GM19452 (cell line): ENCODE measurements around the gene WDR4.
"Not testable (repeated sequence)": the region's sequence is repeated elsewhere in the genome, so short reads cannot be mapped to it uniquely, and the experiment has no call there.

Experiments
- ATAC-seq: cut with Tn5 transposase; IDR thresholded peaks from one replicate; pipeline ENCODE4 v1.9.1; 2021; ENCODE audit not compliant: unreplicated experiment

The WDR4 gene

DNA sequence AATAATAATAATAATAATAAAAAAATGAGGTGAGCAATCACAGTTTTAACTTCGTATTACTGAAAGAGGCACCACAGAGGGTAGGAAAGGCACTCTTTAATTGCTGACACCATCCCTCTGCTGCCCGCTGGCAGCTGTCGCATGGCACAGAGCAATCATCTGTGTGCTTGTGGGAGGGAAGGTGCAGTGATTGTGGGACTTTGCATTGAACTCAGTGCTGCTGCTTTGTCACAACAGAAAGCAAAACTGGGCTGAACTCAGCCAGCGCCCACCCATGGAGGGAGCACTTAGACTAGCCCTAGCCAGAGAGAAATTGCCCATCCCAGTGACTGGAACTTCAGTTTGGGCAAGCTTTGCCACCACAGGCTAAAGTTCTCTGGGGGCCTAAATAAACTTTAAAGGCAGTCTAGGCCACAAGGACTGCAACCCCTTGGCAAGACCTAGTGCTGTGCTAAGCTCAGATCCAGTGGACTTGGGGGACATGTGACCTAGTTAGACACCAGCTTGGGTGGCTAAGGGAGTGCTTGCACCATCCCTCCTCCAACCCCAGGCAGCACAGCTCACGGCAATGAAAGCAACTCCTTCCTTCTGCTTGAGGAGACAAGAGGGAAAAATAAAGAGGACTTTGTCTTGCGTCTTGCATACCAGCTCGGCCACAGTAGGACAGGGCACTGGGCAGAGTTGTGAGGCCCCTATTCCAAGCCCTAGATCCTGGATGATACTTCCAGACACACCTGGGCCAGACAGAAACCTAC lies 59.3 kb downstream of the WDR4 start:
- no peak for ATAC-seq

DNA sequence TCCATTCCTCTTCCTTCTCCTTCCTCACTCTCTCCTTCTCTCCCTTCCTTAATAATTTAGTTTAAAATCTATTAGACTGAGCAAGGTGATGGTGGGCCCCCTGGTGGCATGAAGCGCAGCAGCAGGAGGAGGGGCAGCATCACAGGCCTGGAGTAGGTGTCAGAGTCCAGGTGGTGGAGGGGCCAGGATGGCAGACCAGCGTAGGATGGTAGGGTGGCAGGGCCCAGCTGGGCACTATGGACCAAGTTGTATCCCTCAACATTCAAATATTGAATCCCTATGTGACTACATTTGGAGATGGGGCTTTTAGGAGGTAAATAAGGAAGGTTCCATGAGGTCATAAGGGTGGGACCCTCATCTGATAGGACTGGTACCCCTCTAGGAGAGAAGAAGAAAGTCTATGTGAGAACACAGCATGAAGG lies 61.0 kb downstream of the WDR4 start:
- no peak for ATAC-seq

DNA sequence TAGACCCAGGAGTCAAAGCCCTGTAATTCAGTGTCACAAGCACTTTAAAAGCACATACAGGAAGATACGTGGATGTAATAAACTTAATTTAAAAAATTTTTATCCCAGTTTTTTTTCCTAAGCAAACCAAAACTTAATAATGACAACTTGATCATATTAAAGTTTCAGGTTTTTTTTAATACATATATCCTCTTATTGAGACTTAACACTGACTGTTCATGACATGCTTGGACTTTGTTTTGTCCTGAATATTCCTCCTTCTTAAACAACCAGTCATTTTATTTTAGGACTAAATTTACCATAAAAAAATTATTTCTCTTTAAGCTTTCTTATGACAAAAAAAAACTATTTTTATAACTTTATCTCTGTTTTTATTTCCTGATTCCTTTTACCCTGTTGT lies 64.1 kb downstream of the WDR4 start:
- no peak for ATAC-seq

DNA sequence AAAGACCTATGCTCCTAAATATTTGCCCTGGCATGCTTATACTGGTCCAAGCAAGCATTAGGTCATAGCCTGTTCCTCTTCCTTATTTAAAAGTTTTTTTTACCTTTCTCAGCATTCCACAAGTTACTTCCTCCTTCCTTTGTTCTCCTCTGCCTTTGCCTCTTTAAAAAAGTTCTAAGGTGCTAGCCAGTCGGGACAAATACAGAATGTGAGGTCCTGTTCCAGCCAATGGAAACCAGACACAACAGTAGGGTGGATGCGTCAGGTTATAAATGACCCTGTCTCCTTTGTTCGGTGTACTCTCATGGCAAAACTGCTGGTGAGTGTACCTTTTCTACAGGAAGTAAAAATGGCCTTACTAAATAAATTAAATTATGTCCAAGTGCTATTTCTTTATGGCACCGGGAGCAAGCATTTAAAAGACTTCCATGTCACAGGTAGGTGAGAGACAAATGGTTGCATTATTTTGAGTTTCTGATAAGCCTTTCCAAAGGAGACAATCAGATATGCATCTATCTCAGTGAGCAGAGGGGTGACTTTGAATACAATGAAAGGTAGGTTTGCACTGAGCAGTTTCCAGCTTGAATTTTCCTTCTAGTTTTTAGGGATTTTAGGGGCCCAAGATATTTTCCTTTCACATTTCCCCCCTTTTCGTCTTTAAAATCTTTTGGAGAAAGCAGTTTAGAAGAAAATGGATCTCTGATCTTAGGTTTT lies 66.7 kb downstream of the WDR4 start:
- ATAC-seq = not testable (repeated sequence)

DNA sequence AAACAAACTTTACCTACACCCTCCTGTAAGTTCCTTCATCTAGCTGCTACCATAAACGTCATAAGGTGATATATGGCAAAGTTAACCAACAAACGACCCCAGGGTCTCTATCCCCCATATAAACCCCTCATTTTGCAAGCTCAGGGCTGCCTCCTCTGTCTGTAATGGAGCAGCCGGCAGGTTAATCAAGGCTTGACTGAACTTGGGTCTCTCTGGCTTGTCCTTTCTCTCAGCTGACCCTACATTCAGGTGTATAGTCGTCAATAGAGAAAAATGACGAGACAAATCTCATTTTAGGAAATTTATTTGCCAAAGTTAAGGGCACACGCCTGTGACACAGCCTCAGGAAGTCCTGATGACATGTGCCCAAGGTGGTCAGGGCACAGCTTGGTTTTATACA lies 67.4 kb downstream of the WDR4 start:
- no peak for ATAC-seq

DNA sequence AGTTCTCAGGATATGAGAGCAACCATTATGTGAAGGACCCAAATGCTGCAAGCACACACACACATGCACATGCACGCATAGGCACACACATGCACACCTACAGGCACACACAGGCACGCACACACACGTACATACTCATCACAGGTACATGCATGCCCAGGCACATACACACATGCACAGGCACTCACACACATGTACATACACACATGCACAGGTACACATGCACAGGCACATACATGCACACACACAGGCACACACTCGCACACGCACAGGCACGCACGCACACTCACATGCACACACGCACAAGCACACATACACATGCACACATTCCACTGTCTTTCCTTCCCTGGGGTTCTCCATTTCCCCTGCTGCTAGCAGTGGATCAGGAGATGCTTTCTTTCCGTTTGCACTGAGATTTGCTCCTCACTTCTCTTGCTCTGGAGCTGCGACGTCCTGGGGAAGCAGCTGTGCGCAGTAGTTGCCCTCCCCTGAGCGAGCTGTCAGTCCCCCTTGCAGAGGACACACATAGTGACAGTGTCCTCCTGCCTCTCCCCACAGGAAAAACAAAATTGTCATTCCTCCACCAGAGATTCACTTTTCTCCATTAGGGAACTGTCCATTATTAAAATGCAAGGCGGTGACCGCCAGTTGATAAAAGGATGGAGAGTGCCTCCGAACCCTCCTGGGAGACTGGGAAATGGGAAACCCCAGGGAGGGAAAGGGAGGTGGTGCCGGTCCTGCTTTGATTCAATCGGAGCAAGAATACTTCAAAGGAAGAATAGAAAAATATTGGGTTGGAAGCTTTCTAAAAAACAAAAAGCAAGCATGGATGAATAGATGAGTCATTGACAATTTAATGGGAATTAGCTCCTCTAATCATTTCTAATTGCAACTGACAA lies 69.5 kb downstream of the WDR4 start:
- ATAC-seq = no peak

DNA sequence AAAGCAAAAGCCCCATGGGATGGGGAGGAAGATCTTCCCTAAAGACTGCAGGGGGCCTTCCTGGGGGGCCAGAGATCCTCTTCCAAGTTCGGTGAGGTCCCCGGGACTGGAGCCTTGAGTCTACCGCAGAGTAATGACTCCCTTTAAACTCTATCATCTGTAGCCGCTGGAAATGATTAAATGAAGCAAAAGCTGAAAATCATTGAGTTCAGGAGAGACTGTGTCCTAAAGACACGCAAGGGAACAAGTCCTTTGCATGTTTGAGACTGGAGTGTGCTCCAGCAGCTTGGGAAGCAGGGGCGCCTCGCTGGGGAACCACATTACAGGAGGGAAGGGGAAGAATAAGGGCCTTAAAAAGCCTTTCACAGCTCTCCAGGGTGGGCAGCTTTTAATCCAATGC lies 70.2 kb downstream of the WDR4 start:
- no peak for ATAC-seq

DNA sequence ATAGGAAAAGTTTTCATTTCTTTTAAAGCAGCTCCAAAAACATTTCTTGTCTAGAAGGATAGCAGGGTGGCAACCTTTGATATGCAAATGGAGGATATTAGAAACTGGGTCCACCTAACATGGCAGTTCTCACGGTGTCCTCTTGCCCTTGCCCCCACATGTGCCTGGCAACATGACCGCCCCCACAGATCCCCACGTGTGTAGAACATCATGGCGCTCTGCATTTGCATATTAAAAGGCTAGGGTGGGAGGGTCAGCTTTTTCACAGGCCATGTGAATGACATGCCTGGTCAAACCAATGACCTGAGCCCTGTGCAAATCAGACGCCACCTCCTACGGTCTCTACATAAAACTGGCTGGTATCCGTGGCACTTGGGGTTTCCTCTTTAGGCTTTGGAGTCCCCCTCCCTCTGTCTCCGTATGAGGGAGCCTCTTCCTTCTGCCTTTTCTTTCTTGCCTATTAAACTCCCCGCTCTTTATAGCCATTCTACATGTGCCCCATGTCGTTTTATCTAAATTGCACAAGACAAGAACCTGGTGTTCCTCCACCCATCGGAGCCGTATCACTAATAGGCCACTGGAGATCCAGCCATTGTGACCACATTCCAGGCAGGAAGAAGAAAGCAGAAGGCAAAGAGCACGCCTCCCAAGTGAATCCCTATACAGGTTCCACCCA lies 71.3 kb downstream of the WDR4 start:
- ATAC-seq = no peak

DNA sequence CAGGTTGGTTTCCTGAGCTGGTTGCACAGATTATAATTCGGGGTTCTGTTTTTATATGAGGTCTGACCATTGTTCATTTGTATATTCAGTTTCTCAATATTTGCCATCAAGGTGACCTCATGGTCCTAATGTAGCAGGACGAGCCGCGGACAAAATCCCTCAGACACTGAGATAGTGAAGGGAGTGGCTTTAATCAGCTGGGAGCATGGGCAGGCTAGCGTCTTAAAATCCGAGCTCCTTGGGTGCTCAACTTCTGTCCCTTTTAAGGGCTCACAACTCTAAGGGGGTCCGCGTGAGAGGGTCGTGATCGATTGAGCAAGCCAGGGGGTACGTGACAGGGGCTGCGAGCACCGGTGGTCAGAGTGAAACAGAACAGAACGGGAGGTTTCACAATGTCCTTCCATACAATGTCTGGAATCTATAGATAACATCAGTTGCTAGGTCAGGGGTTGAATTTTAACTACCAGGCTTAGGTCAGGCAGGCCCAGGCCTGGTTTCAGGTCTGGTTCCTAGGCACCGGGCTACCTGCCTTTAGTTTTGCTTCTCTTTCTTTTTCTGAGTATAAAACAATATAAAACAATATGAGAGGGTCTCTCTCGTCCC lies 71.9 kb downstream of the WDR4 start:
- not testable (repeated sequence) for ATAC-seq

DNA sequence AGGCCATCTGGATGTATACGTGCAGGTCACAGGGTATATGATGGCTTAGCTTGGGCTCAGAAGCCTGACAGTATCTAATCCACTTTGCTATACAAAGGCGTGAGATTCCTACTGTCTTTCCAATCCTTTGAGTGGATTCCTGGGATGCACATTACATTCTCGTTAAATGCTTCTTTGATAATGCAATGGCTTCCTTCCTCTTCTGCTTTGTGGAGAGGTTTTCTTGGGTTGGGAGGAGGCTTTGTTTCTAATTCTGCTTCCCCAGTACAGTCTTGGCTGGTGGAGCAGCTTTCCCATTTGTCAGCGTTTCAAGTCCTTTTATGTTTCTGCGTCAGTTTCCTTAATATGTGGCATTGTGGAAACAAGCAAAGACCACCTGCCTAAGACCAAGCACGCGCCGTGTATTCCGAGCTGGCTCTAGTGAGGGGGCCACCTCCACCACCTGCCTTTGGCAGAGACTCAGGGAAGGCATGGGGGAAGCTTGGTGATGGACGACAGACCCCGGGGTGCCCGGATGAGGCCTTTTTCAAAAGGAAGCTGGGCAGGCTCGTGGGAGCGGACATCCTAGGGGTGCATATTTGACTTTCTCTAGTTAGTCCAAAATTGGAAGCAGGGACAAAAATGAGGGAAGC lies 72.7 kb downstream of the WDR4 start:
- ATAC-seq = no peak

DNA sequence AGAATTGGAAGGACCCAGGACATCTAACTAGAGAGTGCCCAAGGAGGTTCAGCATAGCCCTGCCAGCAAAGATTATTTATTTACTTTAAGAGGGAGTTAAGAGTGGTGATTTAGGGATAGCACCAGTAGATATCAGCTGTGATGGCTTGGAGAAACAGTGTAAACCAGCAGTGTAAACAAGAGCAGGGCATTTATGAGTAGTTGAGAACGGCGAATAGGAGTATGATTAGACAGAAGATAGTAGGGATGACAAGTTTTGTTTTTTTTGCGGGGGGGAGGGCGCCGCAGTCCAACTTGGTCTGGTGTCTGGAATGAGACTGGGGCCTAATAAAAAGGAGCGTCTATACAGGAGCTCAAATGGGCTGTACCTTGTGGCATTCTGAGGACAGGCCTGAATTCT lies 77.7 kb downstream of the WDR4 start:
- not testable (repeated sequence) for ATAC-seq

DNA sequence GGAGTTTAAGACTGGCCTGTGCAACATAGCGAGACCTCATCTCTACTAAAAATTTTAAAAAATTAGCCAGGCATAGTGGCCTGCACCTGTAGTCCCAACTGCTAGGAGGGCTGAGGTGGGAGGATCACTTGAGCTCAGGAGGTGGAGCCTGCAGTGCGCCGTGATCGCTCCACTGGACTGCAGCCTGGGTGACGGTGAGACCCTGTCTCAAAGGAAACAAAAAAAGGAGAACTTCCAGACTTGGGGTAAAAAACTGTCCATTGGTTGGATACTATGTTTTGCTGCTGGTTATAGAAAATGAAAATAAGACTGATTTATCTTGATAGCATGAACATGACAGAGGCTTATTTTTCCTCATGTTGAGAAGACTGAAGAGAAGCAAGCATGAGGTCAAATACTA lies 79.4 kb downstream of the WDR4 start:
- ATAC-seq = no peak

DNA sequence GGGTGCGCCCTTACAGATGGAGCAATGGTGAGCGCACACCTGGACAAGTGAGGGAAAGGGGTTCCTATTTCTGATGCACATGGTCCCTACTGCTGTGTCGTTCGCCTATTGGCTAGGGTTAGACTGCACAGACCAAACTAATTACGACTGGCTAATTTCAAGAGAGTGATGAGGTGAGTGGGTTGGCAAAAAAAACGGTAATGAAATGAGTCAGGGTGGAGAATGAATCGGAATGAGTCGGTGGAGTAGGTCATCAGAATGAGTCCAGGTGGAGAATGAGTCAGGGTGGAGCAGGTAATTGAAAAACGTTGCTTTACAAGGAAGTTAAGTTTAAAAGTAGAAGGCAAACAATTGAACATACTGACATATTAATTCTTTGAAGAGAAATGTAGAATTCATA lies 79.8 kb downstream of the WDR4 start:
- no peak for ATAC-seq
